ENCODE data around the gene KAT7.
"Not testable (repeated sequence)": the region's sequence is repeated elsewhere in the genome, so short reads cannot be mapped to it uniquely, and the experiment has no call there.

Gene KAT7

GRCh38 chr17:49793309-49793708 lies 4.8 kb downstream of the KAT7 start:
- FAIRE-seq (no peak), DNase-seq (ENCODE audit: extremely low spot score, insufficient read length, low read depth) (no peak)

DNA sequence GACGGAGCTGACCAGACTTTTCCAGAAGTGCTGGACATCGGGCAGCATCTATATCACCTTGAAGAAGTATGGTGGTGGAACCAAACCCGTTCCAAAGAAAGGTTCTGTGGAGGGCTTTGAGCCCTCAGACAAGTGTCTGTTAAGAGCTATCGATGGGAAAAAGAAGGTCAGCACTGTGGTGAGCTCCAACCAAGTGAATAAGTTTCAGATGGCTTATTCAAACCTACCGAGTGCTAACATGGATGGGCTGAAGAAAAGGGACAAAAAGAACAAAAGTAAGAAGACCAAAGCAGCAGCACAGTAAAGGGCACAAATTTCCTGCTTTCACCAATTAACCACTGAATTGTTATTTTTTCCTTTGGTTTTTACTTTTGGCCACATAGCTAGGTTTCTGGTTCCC lies 6.9 kb downstream of the KAT7 start:
- DNase-seq (ENCODE audit: extremely low spot score, insufficient read length, low read depth), result no peak
- FAIRE-seq, result no peak

DNA sequence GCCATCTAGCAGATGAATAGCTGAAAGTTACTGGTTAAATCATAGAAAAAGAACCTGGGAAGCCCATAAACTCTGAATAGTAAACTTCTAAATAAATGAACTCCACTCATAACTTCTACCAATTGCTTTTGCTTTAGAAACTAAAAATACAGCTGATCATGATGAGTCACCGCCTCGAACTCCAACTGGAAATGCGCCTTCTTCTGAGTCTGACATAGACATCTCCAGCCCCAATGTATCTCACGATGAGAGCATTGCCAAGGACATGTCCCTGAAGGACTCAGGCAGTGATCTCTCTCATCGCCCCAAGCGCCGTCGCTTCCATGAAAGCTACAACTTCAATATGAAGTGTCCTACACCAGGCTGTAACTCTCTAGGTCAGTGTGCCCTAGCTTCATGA lies 9.7 kb downstream of the KAT7 start:
- DNase-seq (ENCODE audit: extremely low spot score, insufficient read length, low read depth) (no peak), FAIRE-seq (no peak)

- no peak for FAIRE-seq
- no peak for DNase-seq (ENCODE audit: extremely low spot score, insufficient read length, low read depth)
Observed at GRCh38 chr17:49798738-49799137, 10.3 kb downstream of the KAT7 start.

- no peak for FAIRE-seq
- DNase-seq (ENCODE audit: extremely low spot score, insufficient read length, low read depth), result no peak
Observed at GRCh38 chr17:49809056-49809455, 20.6 kb downstream of the KAT7 start.

- FAIRE-seq (no peak), DNase-seq (ENCODE audit: extremely low spot score, insufficient read length, low read depth) (no peak)
Observed at GRCh38 chr17:49814781-49815529, 26.5 kb downstream of the KAT7 start.

- no peak for DNase-seq (ENCODE audit: extremely low spot score, insufficient read length, low read depth)
- FAIRE-seq, result no peak
Observed at GRCh38 chr17:49815761-49816281, 27.3 kb downstream of the KAT7 start.

DNA sequence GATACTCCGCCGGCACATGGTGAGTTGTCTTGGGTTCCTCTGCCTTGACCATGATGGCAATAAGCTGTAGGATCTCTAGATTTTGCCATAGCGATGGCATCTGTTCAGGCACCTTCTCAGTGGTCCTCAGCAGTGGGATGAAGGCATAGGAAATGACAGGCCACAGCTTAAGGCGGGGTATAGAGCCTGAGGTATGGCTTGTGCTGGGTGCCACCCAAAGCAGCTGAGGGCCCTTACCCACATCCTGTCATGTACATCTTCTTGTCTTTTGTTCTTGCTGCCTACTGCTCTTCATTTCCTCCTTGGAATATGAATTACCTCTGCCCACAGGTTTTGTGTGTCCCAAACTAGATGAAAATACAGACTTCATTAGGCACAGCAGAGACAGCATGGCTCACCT lies 29.5 kb downstream of the KAT7 start:
- no peak for FAIRE-seq
- DNase-seq (ENCODE audit: extremely low spot score, insufficient read length, low read depth), result no peak

DNA sequence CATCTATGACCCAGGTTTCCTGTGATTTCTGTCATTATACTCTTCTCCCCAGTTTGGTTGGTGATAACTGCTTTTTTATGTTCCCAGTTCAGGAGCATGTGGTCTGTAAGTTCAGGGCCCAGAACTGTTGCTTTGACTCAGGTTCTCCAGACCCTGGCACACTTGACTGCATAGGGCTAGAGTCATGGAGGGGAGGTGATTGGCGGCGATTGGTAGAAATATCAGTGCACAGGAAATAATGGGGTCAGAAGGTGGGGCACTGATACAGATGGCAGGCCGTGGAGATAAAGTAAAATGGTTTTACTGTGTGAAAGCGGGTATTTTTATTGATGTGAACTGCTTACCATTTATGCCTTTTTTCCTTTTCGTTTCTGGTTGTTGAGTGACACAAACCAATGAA lies 30.7 kb downstream of the KAT7 start:
- DNase-seq (ENCODE audit: extremely low spot score, insufficient read length, low read depth) (no peak), FAIRE-seq (no peak)

GRCh38 chr17:49819651-49820050 lies 31.2 kb downstream of the KAT7 start:
- FAIRE-seq, result no peak
- no peak for DNase-seq (ENCODE audit: extremely low spot score, insufficient read length, low read depth)

DNA sequence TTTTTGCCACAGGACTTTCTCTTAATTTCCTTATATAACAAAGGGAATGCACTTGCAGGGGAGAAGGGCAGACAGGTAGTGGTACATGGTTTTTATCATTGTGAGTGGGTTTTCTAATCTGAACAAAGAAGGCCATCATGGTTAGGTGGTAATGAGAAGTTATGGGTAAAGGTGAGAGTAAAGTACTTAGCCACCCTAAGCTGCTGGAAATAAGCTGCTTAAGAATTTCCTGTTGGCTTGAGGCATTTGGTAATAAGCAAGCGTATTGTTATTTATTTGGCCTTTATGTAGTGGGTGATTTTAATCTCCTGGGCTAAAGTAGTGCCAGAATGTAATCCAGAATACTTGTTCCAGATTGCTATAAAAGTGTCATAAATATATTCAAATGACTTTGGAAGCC lies 32.3 kb downstream of the KAT7 start:
- FAIRE-seq, result no peak
- DNase-seq (ENCODE audit: extremely low spot score, insufficient read length, low read depth), result no peak

- DNase-seq (ENCODE audit: extremely low spot score, insufficient read length, low read depth) (no peak), FAIRE-seq (no peak)
Observed at GRCh38 chr17:49821466-49821865, 33.0 kb downstream of the KAT7 start.

GRCh38 chr17:49821916-49822315 lies 33.4 kb downstream of the KAT7 start:
- FAIRE-seq (no peak), DNase-seq (ENCODE audit: extremely low spot score, insufficient read length, low read depth) (no peak)

GRCh38 chr17:49822829-49823228 lies 34.3 kb downstream of the KAT7 start:
- FAIRE-seq (no peak), DNase-seq (ENCODE audit: extremely low spot score, insufficient read length, low read depth) (no peak)

- FAIRE-seq (no peak), DNase-seq (ENCODE audit: extremely low spot score, insufficient read length, low read depth) (no peak)
Observed at GRCh38 chr17:49823614-49824013, 35.1 kb downstream of the KAT7 start.

DNA sequence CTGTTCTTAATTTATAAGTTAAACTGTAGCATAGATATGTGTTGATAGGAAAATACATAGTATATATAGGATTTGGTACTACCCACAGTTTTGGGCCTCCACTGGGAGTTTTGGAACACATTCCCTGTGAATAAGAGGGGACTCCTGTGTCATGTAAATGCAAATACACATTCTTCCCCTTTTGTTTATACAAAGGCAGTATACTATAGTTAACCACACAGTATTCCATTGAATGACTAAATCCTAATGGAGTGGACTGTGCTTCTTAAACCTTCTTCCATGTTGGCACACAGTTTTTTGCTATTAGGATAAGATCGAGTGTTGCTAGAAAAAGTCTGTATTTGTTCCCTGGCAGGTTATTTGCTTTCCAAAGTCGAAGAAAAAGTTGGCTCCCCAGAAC lies 37.2 kb downstream of the KAT7 start:
- DNase-seq (ENCODE audit: extremely low spot score, insufficient read length, low read depth) (no peak), FAIRE-seq (no peak)

DNA sequence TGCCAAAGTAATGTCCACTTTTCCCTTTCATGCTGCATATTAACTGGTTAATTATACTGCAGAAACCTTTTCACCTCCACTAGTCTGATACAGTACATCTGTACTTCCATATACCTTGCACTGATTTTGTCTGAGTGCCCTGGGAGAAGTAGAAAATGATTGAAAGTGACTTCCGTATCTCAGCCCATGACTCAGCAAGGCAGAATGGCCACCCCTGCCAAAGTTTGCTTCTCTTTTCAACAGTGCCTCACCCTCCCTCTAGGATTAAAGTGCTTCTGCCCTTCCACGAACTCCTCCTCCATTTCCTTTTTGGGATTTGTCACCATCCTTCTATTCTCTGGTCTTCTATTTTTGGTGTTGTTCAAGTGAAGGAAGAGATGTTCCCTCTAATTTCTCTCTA lies 39.8 kb downstream of the KAT7 start:
- FAIRE-seq; DNase-seq (ENCODE audit: extremely low spot score, insufficient read length, low read depth): not testable (repeated sequence)

- FAIRE-seq, result no peak
Observed at GRCh38 chr17:49829026-49829425, 40.5 kb downstream of the KAT7 start.

GRCh38 chr17:49830605-49831004 lies 42.1 kb downstream of the KAT7 start:
- FAIRE-seq, result no peak
- DNase-seq (ENCODE audit: extremely low spot score, insufficient read length, low read depth), result no peak

More at GRCh38 chr17:49829026-49829425, 40.5 kb downstream of the KAT7 start:
- no peak for DNase-seq (ENCODE audit: extremely low spot score, insufficient read length, low read depth)

GRCh38 chr17:49832840-49833599 lies 44.5 kb downstream of the KAT7 start:
- DNase-seq (ENCODE audit: extremely low spot score, insufficient read length, low read depth) (no peak), FAIRE-seq (no peak)

GRCh38 chr17:49834118-49834743 lies 45.8 kb downstream of the KAT7 start:
- FAIRE-seq (no peak), DNase-seq (ENCODE audit: extremely low spot score, insufficient read length, low read depth) (no peak)
